Measurements from ENCODE around the gene CUL4B. TPM values are rescaled to one million over a fixed set of nuclear protein-coding genes. Genes with fewer than 3 reads are reported as not detected.

The CUL4B gene
- total and polyA plus RNA-seq, 10 of the 15 experiments (the other 5 are each of a cell fraction or from before 2014, with no cell fraction given): 11.0 to 37.3 (median 24.4) TPM

- CTCF ChIA-PET: interaction anchor here (0.7 to 1.8 kb wide), 2 partner anchors 105 to 209 kb away, joined by 3 to 7 read pairs; no protein-coding TSS in a partner anchor
- Histone ChIP-seq H3K79me2 (ENCODE audit: control insufficient read depth, insufficient read depth, low read length) (peaks cover 36% of the 10 kb centered on the region), H3K4me2 (ENCODE audit: control insufficient read depth, insufficient read depth) (peak overlapping the region; percentile 75), H3K36me3 (ENCODE audit: control insufficient read depth in 2 of 2, insufficient read depth in 2 of 2, low read length in 1 of 2) (peaks cover 0 to 3% of the 10 kb centered on the region in 2 experiments; a peak in 1 of 4 replicates), H3K9ac (ENCODE audit: control insufficient read depth, insufficient read depth, low read length) (peak overlapping the region; percentile 74), H4K20me1 (ENCODE audit: control insufficient read depth, insufficient read depth) (no peaks in the 10 kb centered on the region), H3K4me3 (peak overlapping the region; percentile 67), H3K27me3 (replicated peaks in 1 of 2; ENCODE audit: control insufficient read depth in 2 of 2, insufficient read depth in 2 of 2, low read length in 1 of 2) (no peaks in the 10 kb centered on the region), H3K4me1 (ENCODE audit: control insufficient read depth, insufficient read depth, low read length) (no peaks in the 10 kb centered on the region), H3K9me3 (replicated peaks; ENCODE audit: control insufficient read depth, insufficient read depth, low read length) (no peaks in the 10 kb centered on the region), H3K27ac (ENCODE audit: control insufficient read depth, insufficient read depth) (peak overlapping the region; percentile 85), H2AFZ (ENCODE audit: control insufficient read depth, low read depth, low read length) (peak overlapping the region; percentile 58)
- ATAC-seq (peak; percentile 61), DNase-seq (ENCODE audit: low read depth, low spot score) (no peak), FAIRE-seq (no peak)
- RAD21 ChIA-PET (ENCODE audit: unreplicated experiment): interaction anchor here (0.9 to 3.0 kb wide), 9 partner anchors 8 to 310 kb away, joined by 3 to 17 read pairs (median 4); partner anchors contain the start of genes MCTS1 and ZBTB33
- POLR2A ChIA-PET: interaction anchor here (0.5 to 2.3 kb wide), 7 partner anchors 21 to 192 kb away, joined by 3 to 20 read pairs (median 5); partner anchors contain the start of gene MCTS1
- in situ Hi-C loops (cut with MboI): no loop called here
- intact Hi-C loops (cut with micrococcal nuclease; ENCODE audit: unreplicated experiment): loop anchor here (1.0 kb wide), 1 partner anchor 44 kb away; the partner anchor contains the start of gene MCTS1
- BruUV-seq (replicated peaks): no TSS peak
- SMC1A ChIA-PET (ENCODE audit: uncharacterized antibody, unreplicated experiment): interaction anchor here (0.9 to 2.7 kb wide), 6 partner anchors 22 to 210 kb away, joined by 3 to 21 read pairs (median 4); partner anchors contain the start of gene MCTS1
- no peak for TF ChIP-seq MYB (IDR thresholded peaks at IDR 0.05; ENCODE audit: borderline replicate concordance, low read depth, low read length)
- TF ChIP-seq SIN3A (IDR thresholded peaks at IDR 0.05; ENCODE audit: low read depth, low read length): peak; percentile 27; the same call in 1 of the 2 replicates
- no peak for TF ChIP-seq ZSCAN29 (IDR thresholded peaks at IDR 0.05)
- no peak for TF ChIP-seq IKZF1 (conservative IDR thresholded peaks at IDR 0.05)
- TF ChIP-seq NRF1 (conservative IDR thresholded peaks at IDR 0.05; ENCODE audit: low read depth, low read length): no peak
- WGBS (ENCODE audit: insufficient coverage, insufficient replicate concordance, low lambda C conversion rate, missing lambda C conversion rate): 25% methylated on average over 10 of the region's 10 CpGs
Observed at GRCh38 chrX:120560405-120560841, 339 bp downstream of the CUL4B start.

- H2AFZ ChIP-seq (ENCODE audit: control insufficient read depth, low read depth, low read length): no peak overlapping the region
- ChIA-PET SMC1A (ENCODE audit: uncharacterized antibody, unreplicated experiment) (interaction anchor here (0.9 to 2.7 kb wide), 2 partner anchors 194 to 196 kb away, joined by 3 to 10 read pairs; no protein-coding TSS in a partner anchor), RAD21 (ENCODE audit: unreplicated experiment) (interaction anchor here (2.7 to 3.0 kb wide), 2 partner anchors 44 to 59 kb away, joined by 12 to 17 read pairs; partner anchors contain the start of gene MCTS1), POLR2A (interaction anchor here (0.7 to 2.3 kb wide), 3 partner anchors 21 to 193 kb away, joined by 3 to 5 read pairs (median 4); no protein-coding TSS in a partner anchor), CTCF (interaction anchor here (0.7 to 1.8 kb wide), 3 partner anchors 74 to 210 kb away, joined by 3 to 7 read pairs (median 3); no protein-coding TSS in a partner anchor)
- peaks cover 36% of the 10 kb centered on the region for H3K79me2 ChIP-seq (ENCODE audit: control insufficient read depth, insufficient read depth, low read length)
- no peaks in the 10 kb centered on the region for H3K4me1 ChIP-seq (ENCODE audit: control insufficient read depth, insufficient read depth, low read length)
- H3K9me3 ChIP-seq (replicated peaks; ENCODE audit: control insufficient read depth, insufficient read depth, low read length): no peaks in the 10 kb centered on the region
- H4K20me1 ChIP-seq (ENCODE audit: control insufficient read depth, insufficient read depth): no peaks in the 10 kb centered on the region
- in situ Hi-C loops (cut with MboI) (no loop called here), intact Hi-C loops (cut with micrococcal nuclease; ENCODE audit: unreplicated experiment) (loop anchor here (1.0 kb wide), 1 partner anchor 44 kb away; the partner anchor contains the start of gene MCTS1)
- TF ChIP-seq BHLHE40 (IDR thresholded peaks at IDR 0.05; ENCODE audit: borderline replicate concordance in 1 of 2, low read depth in 2 of 2, low read length in 1 of 2) (peak in 1 of 2 experiments; percentile 59; a peak in 1 of 4 replicates), ESRRA (IDR thresholded peaks at IDR 0.05; ENCODE audit: low read length) (no peak), POU2F2 (IDR thresholded peaks at IDR 0.05; ENCODE audit: borderline replicate concordance, low read depth, low read length) (peak; percentile 33; the same call in 1 of the 3 replicates), USF2 (IDR thresholded peaks at IDR 0.05; ENCODE audit: borderline replicate concordance, low read depth, low read length) (peak; percentile 16; the same call in 1 of the 2 replicates), RAD51 (IDR thresholded peaks at IDR 0.05) (peak; percentile 92)
- peak overlapping the region; percentile 85 for H3K27ac ChIP-seq (ENCODE audit: control insufficient read depth, insufficient read depth)
- H3K36me3 ChIP-seq (ENCODE audit: control insufficient read depth in 2 of 2, insufficient read depth in 2 of 2, low read length in 1 of 2): peaks cover 0 to 3% of the 10 kb centered on the region in 2 experiments; a peak in 1 of 4 replicates
- H3K4me3 ChIP-seq: peak overlapping the region; percentile 67
- peak overlapping the region; percentile 75 for H3K4me2 ChIP-seq (ENCODE audit: control insufficient read depth, insufficient read depth)
- ATAC-seq (peak; percentile 9; the same call in 2 of the 3 replicates), FAIRE-seq (no peak), DNase-seq (ENCODE audit: low read depth, low spot score) (no peak)
- H3K9ac ChIP-seq (ENCODE audit: control insufficient read depth, insufficient read depth, low read length): peak overlapping the region; percentile 74
- no TSS peak for BruUV-seq (replicated peaks)
- H3K27me3 ChIP-seq (replicated peaks in 1 of 2; ENCODE audit: control insufficient read depth in 2 of 2, insufficient read depth in 2 of 2, low read length in 1 of 2): no peaks in the 10 kb centered on the region
- 18% methylated on average over 7 of the region's 7 CpGs for WGBS (ENCODE audit: insufficient coverage, insufficient replicate concordance, low lambda C conversion rate, missing lambda C conversion rate)
Observed at GRCh38 chrX:120559804-120560203, 958 bp downstream of the CUL4B start.

Data from GM12878 (cell line).